H9 (cell line): ENCODE measurements around the gene PDCD4. TPM values are rescaled to one million over a fixed set of nuclear protein-coding genes. Genes with fewer than 3 reads are reported as not detected.

Source experiments
- DNase-seq: peaks from one replicate; pipeline ENCODE4 v3.0.0-alpha.2; 2017
- H2AFZ ChIP-seq: one replicate; pipeline ENCODE4 v1.6.1; 2013; ENCODE audit warnings: mild to moderate bottlenecking, low read length, control low read depth, moderate library complexity
- H2AK5ac ChIP-seq: 2 replicates; pipeline ENCODE4 v1.6.1; 2013; ENCODE audit warnings: low read length, control low read depth, mixed read lengths; ENCODE audit not compliant: insufficient read length
- H2BK120ac ChIP-seq: one replicate; pipeline ENCODE4 v1.6.1; 2013; ENCODE audit warnings: low read depth, mild to moderate bottlenecking, low read length, control low read depth, inconsistent platforms; ENCODE audit not compliant: poor library complexity, severe bottlenecking
- H2BK12ac ChIP-seq: 2 replicates; pipeline ENCODE4 v1.6.1; 2013; ENCODE audit warnings: low read length, control low read depth, mixed read lengths, low read depth; ENCODE audit not compliant: insufficient read length
- H2BK15ac ChIP-seq: 2 replicates; pipeline ENCODE4 v1.6.1; 2013; ENCODE audit warnings: low read depth, low read length, control low read depth
- H2BK20ac ChIP-seq: one replicate; pipeline ENCODE4 v1.6.1; 2013; ENCODE audit warnings: low read depth, mild to moderate bottlenecking, low read length, control low read depth, inconsistent platforms; ENCODE audit not compliant: poor library complexity, severe bottlenecking
- H2BK5ac ChIP-seq: 2 replicates; pipeline ENCODE4 v1.6.1; 2013; ENCODE audit warnings: low read length, control low read depth, mixed read lengths; ENCODE audit not compliant: insufficient read length
- H3K14ac ChIP-seq: 2 replicates; pipeline ENCODE4 v1.6.1; 2013; ENCODE audit warnings: low read length, control low read depth; ENCODE audit not compliant: insufficient read depth
- H3K18ac ChIP-seq: 2 replicates; pipeline ENCODE4 v1.6.1; 2013; ENCODE audit warnings: low read depth, mild to moderate bottlenecking, mixed read lengths, low read length, control low read depth; ENCODE audit not compliant: insufficient read length
- H3K23ac ChIP-seq: 2 replicates; pipeline ENCODE4 v1.6.1; 2013; ENCODE audit warnings: low read length, control low read depth, mixed read lengths, low read depth; ENCODE audit not compliant: insufficient read length
- H3K23me2 ChIP-seq: 2 replicates; pipeline ENCODE4 v1.6.1; 2013; ENCODE audit warnings: low read depth, mild to moderate bottlenecking, mixed read lengths, low read length, control low read depth; ENCODE audit not compliant: insufficient read length, poor library complexity, severe bottlenecking
- H3K27ac ChIP-seq: 2 replicates; pipeline ENCODE4 v1.5.1; 2013; ENCODE audit warnings: low read length, control low read depth, mixed read lengths, low read depth; ENCODE audit not compliant: insufficient read length
- H3K27me3 ChIP-seq: 2 replicates; pipeline ENCODE4 v1.6.1; 2013; ENCODE audit warnings: low read length, control low read depth, inconsistent platforms; ENCODE audit not compliant: insufficient read depth
- H3K4ac ChIP-seq: 2 replicates; pipeline ENCODE4 v1.6.1; 2013; ENCODE audit warnings: low read depth, mild to moderate bottlenecking, control low read depth, inconsistent platforms, low read length, moderate library complexity
- H3K4me1 ChIP-seq: 2 replicates; pipeline ENCODE4 v1.6.1; 2013; ENCODE audit warnings: low read length, control low read depth, inconsistent platforms; ENCODE audit not compliant: insufficient read depth
- H3K4me2 ChIP-seq: 2 replicates; pipeline ENCODE4 v1.6.1; 2013; ENCODE audit warnings: low read length, control low read depth, mixed read lengths; ENCODE audit not compliant: insufficient read length, insufficient read depth
- H3K56ac ChIP-seq: 2 replicates; pipeline ENCODE4 v1.6.1; 2013; ENCODE audit warnings: low read depth, mild to moderate bottlenecking, mixed read lengths, low read length, control low read depth; ENCODE audit not compliant: insufficient read length
- H3K79me1 ChIP-seq: 2 replicates; pipeline ENCODE4 v1.6.1; 2013; ENCODE audit warnings: low read depth, mild to moderate bottlenecking, moderate library complexity, low read length, control low read depth, inconsistent platforms; ENCODE audit not compliant: insufficient read depth, poor library complexity, severe bottlenecking
- H3K79me2 ChIP-seq: 2 replicates; pipeline ENCODE4 v1.6.1; 2013; ENCODE audit warnings: low read length, control low read depth, inconsistent platforms; ENCODE audit not compliant: insufficient read depth
- H3K9ac ChIP-seq: 2 replicates; pipeline ENCODE4 v1.6.1; 2013; ENCODE audit warnings: low read length, control low read depth, mixed read lengths; ENCODE audit not compliant: insufficient read length; ENCODE audit errors: extremely low read depth
- H3K9me3 ChIP-seq: one replicate; pipeline ENCODE4 v1.6.1; 2013; ENCODE audit warnings: low read depth, low read length, inconsistent platforms; ENCODE audit not compliant: control insufficient read depth
- H3T11ph ChIP-seq: one replicate; pipeline ENCODE4 v1.6.1; 2013; ENCODE audit warnings: mild to moderate bottlenecking, low read length, control low read depth, inconsistent platforms
- H4K20me1 ChIP-seq: one replicate; pipeline ENCODE4 v1.6.1; 2013; ENCODE audit not compliant: control insufficient read depth, insufficient read length, insufficient read depth
- H4K5ac ChIP-seq: 2 replicates; pipeline ENCODE4 v1.6.1; 2013; ENCODE audit warnings: low read depth, mild to moderate bottlenecking, mixed read lengths, low read length, control low read depth; ENCODE audit not compliant: insufficient read length
- H4K8ac ChIP-seq: replicated peaks from 2 replicates; pipeline ENCODE4 v1.6.1; 2013; ENCODE audit warnings: low read length, control low read depth, mixed read lengths, low read depth; ENCODE audit not compliant: insufficient read length
- H4K91ac ChIP-seq: 2 replicates; pipeline ENCODE4 v1.6.1; 2013; ENCODE audit warnings: low read depth, mild to moderate bottlenecking, moderate library complexity, mixed read lengths, low read length, control low read depth; ENCODE audit not compliant: insufficient read length
- H3K27ac Mint-ChIP-seq, 3 experiments: 2 replicates in 2 of 3; 3 replicates in 1 of 3; pipeline ENCODE4 v1.8.0; 2020 to 2021; ENCODE audit warnings: mixed read lengths in 3 of 3, mild to moderate bottlenecking in 1 of 3, moderate library complexity in 1 of 3
- H3K27me3 Mint-ChIP-seq: 2 replicates; pipeline ENCODE4 v1.8.0; 2021; ENCODE audit warnings: low read depth, mild to moderate bottlenecking, moderate library complexity, mixed read lengths
- H3K36me3 Mint-ChIP-seq, 3 experiments: 2 replicates in 2 of 3; 3 replicates in 1 of 3; pipeline ENCODE4 v1.8.0; 2020 to 2021; ENCODE audit warnings: low read depth in 3 of 3, mixed read lengths in 3 of 3; ENCODE audit not compliant: insufficient read depth in 1 of 3
- H3K4me1 Mint-ChIP-seq, 2 experiments: 2 replicates each; pipeline ENCODE4 v1.8.0; 2020; ENCODE audit warnings: mixed read lengths in 2 of 2
- H3K4me3 Mint-ChIP-seq, 2 experiments: 2 replicates in 1 of 2; 3 replicates in 1 of 2; pipeline ENCODE4 v1.8.0; 2020 to 2021; ENCODE audit warnings: mild to moderate bottlenecking in 2 of 2, mixed read lengths in 2 of 2, moderate library complexity in 1 of 2
- H3K9me3 Mint-ChIP-seq, 2 experiments: 2 replicates in 1 of 2; 3 replicates in 1 of 2; pipeline ENCODE4 v1.8.0; 2020; ENCODE audit warnings: mild to moderate bottlenecking in 2 of 2, mixed read lengths in 2 of 2, moderate library complexity in 1 of 2
- WGBS: extraction: QIAGEN DNeasy Blood & Tissue Kit; methylation state at CpG from one replicate; pipeline ENCODE4 v1.1.7; 2013; ENCODE audit warnings: missing lambda C conversion rate, low lambda C conversion rate, mixed read lengths; ENCODE audit not compliant: insufficient read length; ENCODE audit errors: extremely low coverage; 5-methylcytosine and 5-hydroxymethylcytosine counted together
- total RNA-seq: library from RNA; stranded (reverse); gene quantifications from 2 replicates; pipeline ENCODE4 v1.2.1, GENCODE V29; 2021
- TF ChIP-seq, protein P1 (sequence below): fragments of 200-600 bp; sonication (generic); conservative IDR thresholded peaks from 3 replicates; pipeline ENCODE4 v1.8.0; 2021; ENCODE audit warnings: antibody characterized with exemption, mild to moderate bottlenecking

PDCD4 gene
- total RNA-seq, 1 experiment from 2014 or later, result 29.3 TPM

DNA sequence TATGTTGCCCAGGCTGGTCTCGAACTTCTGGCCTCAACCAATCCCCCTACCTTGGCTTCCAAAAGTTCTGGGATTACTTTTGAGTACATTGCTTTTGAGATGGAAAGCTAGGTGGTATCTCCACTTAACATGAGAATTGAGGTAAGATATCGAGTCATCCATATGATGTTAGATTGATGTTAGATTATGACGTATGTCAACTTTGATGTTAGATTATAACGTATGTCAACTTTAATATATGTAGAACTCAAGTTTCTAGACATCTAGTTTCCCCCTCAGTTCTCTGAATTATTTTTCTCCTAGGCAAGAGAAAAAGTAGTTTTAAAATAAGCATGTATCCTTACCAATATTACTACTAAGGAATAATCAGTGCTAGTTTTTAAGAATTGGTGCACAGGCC lies 67.7 kb downstream of the PDCD4 start:
- Mint-ChIP-seq H3K27ac (no peak overlapping the region), H3K9me3 (no peaks in the 10 kb centered on the region), H3K36me3 (peaks cover 5 to 10% (median 8%) of the 10 kb centered on the region in 3 experiments; a peak in 4 of 7 replicates), H3K4me3 (no peak overlapping the region), H3K4me1 (peaks cover 2 to 7% of the 10 kb centered on the region in 2 experiments; a peak in 1 of 4 replicates), H3K27me3 (no peaks in the 10 kb centered on the region)
- no peak for DNase-seq
- H3K79me1 ChIP-seq, result no peaks in the 10 kb centered on the region
- H3K56ac ChIP-seq, result no peak overlapping the region
- no peak overlapping the region for H3K27ac ChIP-seq
- no peak overlapping the region for H3T11ph ChIP-seq
- no CpG with 5 or more reads among the region's 4 CpGs for WGBS
- no peak overlapping the region for H2BK20ac ChIP-seq
- no peak overlapping the region for H2BK5ac ChIP-seq
- H2BK15ac ChIP-seq, result no peak overlapping the region
- no peaks in the 10 kb centered on the region; the same call in 1 of the 2 replicates for H3K79me2 ChIP-seq
- H3K18ac ChIP-seq, result no peak overlapping the region
- H3K4ac ChIP-seq, result no peak overlapping the region
- H2BK120ac ChIP-seq, result no peak overlapping the region
- no peak overlapping the region for H2AFZ ChIP-seq
- H3K23me2 ChIP-seq, result no peaks in the 10 kb centered on the region
- H2BK12ac ChIP-seq, result no peak overlapping the region
- no peaks in the 10 kb centered on the region; the same call in 1 of the 2 replicates for H3K4me1 ChIP-seq
- no peak overlapping the region for H4K91ac ChIP-seq
- no peak overlapping the region for H3K9ac ChIP-seq
- TF ChIP-seq, protein P1, sequence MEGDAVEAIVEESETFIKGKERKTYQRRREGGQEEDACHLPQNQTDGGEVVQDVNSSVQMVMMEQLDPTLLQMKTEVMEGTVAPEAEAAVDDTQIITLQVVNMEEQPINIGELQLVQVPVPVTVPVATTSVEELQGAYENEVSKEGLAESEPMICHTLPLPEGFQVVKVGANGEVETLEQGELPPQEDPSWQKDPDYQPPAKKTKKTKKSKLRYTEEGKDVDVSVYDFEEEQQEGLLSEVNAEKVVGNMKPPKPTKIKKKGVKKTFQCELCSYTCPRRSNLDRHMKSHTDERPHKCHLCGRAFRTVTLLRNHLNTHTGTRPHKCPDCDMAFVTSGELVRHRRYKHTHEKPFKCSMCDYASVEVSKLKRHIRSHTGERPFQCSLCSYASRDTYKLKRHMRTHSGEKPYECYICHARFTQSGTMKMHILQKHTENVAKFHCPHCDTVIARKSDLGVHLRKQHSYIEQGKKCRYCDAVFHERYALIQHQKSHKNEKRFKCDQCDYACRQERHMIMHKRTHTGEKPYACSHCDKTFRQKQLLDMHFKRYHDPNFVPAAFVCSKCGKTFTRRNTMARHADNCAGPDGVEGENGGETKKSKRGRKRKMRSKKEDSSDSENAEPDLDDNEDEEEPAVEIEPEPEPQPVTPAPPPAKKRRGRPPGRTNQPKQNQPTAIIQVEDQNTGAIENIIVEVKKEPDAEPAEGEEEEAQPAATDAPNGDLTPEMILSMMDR, result no peak
- H4K8ac ChIP-seq, result no peak overlapping the region
- H3K23ac ChIP-seq, result no peak overlapping the region
- H3K14ac ChIP-seq, result no peak overlapping the region
- no peaks in the 10 kb centered on the region for H4K20me1 ChIP-seq
- no peak overlapping the region for H4K5ac ChIP-seq
- H3K4me2 ChIP-seq, result no peak overlapping the region
- H3K27me3 ChIP-seq, result no peaks in the 10 kb centered on the region
- H3K9me3 ChIP-seq, result no peaks in the 10 kb centered on the region
- no peak overlapping the region for H2AK5ac ChIP-seq
